Natural killer cell (primary cell): ENCODE measurements around the gene ST3GAL5. TPM values are rescaled to one million over a fixed set of nuclear protein-coding genes. Genes with fewer than 3 reads are reported as not detected.

ENCODE experiments used
- ATAC-seq, 3 donors: fragments of 150-1000 bp in 2 of 3; fragments of 200-7000 bp in 1 of 3; cut with Tn5 transposase; 1 replicate in 1 of 3; 2 replicates in 2 of 3; pipeline ENCODE4 v1.10.0; 2021; ENCODE audit warnings: mild to moderate bottlenecking in 2 of 3, moderate library complexity in 2 of 3
- DNase-seq, 2 donors: peaks; one replicate each; pipeline versions ENCODE4 v3.0.0 to v3.0.0-alpha.2; 2013 to 2021; ENCODE audit warnings: mixed read lengths in 1 of 2
- H3K27ac ChIP-seq: one replicate; pipeline ENCODE4 v1.5.1; 2013; ENCODE audit warnings: mild to moderate bottlenecking, low read length
- H3K27me3 ChIP-seq: one replicate; pipeline ENCODE4 v1.6.1; 2013; ENCODE audit warnings: low read length; ENCODE audit not compliant: control insufficient read depth, insufficient read depth
- H3K36me3 ChIP-seq: one replicate; pipeline ENCODE4 v1.6.1; 2013; ENCODE audit warnings: low read length; ENCODE audit not compliant: control insufficient read depth, insufficient read depth
- H3K4me1 ChIP-seq: one replicate; pipeline ENCODE4 v1.6.1; 2013; ENCODE audit warnings: low read length; ENCODE audit not compliant: control insufficient read depth, insufficient read depth
- H3K4me3 ChIP-seq: one replicate; pipeline ENCODE4 v1.5.1; 2013; ENCODE audit warnings: low read length
- H3K9me3 ChIP-seq: one replicate; pipeline ENCODE4 v1.6.1; 2013; ENCODE audit warnings: low read length; ENCODE audit not compliant: control insufficient read depth, insufficient read depth
- H3K27ac Mint-ChIP-seq, 2 donors: one replicate each; pipeline ENCODE4 v1.8.0; 2022; ENCODE audit warnings: mild to moderate bottlenecking in 2 of 2, mixed read lengths in 2 of 2, moderate library complexity in 1 of 2
- H3K27me3 Mint-ChIP-seq, 2 donors: one replicate each; pipeline ENCODE4 v1.8.0; 2022; ENCODE audit warnings: low read depth in 2 of 2, mixed read lengths in 2 of 2
- H3K36me3 Mint-ChIP-seq: one replicate; pipeline ENCODE4 v1.8.0; 2022; ENCODE audit warnings: mixed read lengths
- H3K4me1 Mint-ChIP-seq, 2 donors: one replicate each; pipeline ENCODE4 v1.8.0; 2022; ENCODE audit warnings: mixed read lengths in 2 of 2
- H3K4me3 Mint-ChIP-seq: one replicate; pipeline ENCODE4 v1.8.0; 2022; ENCODE audit warnings: mild to moderate bottlenecking, moderate library complexity, mixed read lengths
- H3K9me3 Mint-ChIP-seq, 2 donors: one replicate each; pipeline ENCODE4 v1.8.0; 2022; ENCODE audit warnings: mixed read lengths in 2 of 2
- WGBS: methylation state at CpG from one replicate; pipeline ENCODE4 v1.1.7; 2013; ENCODE audit warnings: missing lambda C conversion rate; ENCODE audit not compliant: insufficient coverage; 5-methylcytosine and 5-hydroxymethylcytosine counted together
- intact Hi-C: fragments of 100-400 bp; cut with micrococcal nuclease; formaldehyde crosslinking; loops from one replicate; pipeline ENCODE4 v1.14.2; 2022
- total RNA-seq, 4 donors: library from RNA; stranded (reverse); fragments of 120-200 nt in 1 of 4; gene quantifications; one replicate each; pipeline versions ENCODE4 v1.2.3 to v1.2.4, GENCODE V29; 2013 to 2022
- TF ChIP-seq, protein P1 (sequence below): fragments of 200-600 bp; IDR thresholded peaks from one replicate; pipeline ENCODE4 v1.8.0; 2022; ENCODE audit warnings: antibody characterized with exemption

Gene ST3GAL5
- total RNA-seq, 3 donors from 2014 or later (not counting 1 experiment from before 2014, with no cell fraction given): 54.6 to 72.4 (median 66.1) TPM

DNA sequence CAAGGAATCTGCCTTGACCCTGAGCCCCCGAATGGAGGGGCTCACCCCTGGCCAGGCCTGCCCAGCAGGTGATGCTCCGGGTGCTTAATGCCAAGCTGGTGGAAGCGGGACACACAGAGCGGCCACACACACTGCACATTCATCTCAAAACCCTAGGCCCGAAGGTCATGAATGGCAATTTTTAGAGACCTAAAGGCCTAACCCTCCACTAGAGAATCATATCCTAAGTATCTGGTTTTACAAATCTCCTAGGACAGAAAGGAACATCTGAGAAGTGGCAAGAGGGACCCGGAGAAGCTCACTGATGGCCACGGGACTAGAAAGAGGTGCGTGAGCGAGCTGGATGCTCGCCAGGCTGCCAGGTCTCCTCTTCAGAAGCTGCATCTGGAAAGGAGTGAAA, 38.3 kb downstream of the ST3GAL5 start:
- intact Hi-C loops: no loop called here

DNA sequence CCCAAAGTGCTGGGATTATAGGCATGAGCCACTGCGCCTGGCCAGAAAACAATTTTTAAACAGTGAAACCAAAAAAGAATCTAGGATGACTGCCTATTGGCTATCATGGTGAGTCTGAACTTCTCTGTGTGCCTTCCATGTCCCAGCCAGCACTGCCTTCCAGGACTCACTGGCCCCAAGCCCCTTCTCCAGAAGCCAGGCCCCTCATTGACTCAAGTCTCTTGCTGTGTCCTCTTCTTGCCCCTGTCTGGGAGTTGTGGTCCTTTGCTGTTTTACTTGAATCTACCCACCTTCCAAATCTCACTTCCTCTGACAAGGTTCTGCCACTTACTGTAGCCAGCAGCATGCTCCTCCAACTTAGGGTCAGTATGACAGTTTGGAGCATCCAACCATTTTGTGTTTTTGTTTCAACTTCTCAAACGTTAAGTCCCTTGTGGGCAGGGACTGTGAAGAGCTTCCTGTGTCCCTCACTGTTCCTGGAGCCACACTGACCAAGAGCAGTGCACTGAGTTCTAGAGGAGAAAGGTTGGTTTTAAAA, 41.7 kb downstream of the ST3GAL5 start:
- H3K36me3 ChIP-seq: peaks cover 50% of the 10 kb centered on the region
- H3K4me3 ChIP-seq: no peak overlapping the region
- TF ChIP-seq, protein P1, sequence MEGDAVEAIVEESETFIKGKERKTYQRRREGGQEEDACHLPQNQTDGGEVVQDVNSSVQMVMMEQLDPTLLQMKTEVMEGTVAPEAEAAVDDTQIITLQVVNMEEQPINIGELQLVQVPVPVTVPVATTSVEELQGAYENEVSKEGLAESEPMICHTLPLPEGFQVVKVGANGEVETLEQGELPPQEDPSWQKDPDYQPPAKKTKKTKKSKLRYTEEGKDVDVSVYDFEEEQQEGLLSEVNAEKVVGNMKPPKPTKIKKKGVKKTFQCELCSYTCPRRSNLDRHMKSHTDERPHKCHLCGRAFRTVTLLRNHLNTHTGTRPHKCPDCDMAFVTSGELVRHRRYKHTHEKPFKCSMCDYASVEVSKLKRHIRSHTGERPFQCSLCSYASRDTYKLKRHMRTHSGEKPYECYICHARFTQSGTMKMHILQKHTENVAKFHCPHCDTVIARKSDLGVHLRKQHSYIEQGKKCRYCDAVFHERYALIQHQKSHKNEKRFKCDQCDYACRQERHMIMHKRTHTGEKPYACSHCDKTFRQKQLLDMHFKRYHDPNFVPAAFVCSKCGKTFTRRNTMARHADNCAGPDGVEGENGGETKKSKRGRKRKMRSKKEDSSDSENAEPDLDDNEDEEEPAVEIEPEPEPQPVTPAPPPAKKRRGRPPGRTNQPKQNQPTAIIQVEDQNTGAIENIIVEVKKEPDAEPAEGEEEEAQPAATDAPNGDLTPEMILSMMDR: no peak
- H3K4me1 Mint-ChIP-seq: peaks cover 40 to 45% of the 10 kb centered on the region in 2 donors
- peak overlapping the region; percentile 72 to 78 for H3K27ac Mint-ChIP-seq
- intact Hi-C loops: no loop called here
- H3K4me3 Mint-ChIP-seq: peak overlapping the region; percentile 7
- H3K9me3 ChIP-seq: no peaks in the 10 kb centered on the region
- peaks cover 37% of the 10 kb centered on the region for H3K4me1 ChIP-seq
- no peaks in the 10 kb centered on the region for H3K27me3 ChIP-seq
- WGBS: 60% methylated on average over 2 of the region's 2 CpGs
- DNase-seq: no peak
- H3K27ac ChIP-seq: no peak overlapping the region
- no peaks in the 10 kb centered on the region for H3K27me3 Mint-ChIP-seq
- no peak for ATAC-seq
- H3K36me3 Mint-ChIP-seq: peaks cover 23% of the 10 kb centered on the region
- no peaks in the 10 kb centered on the region for H3K9me3 Mint-ChIP-seq

More for the DNA sequence above, 38.3 kb downstream of the ST3GAL5 start:
- H3K4me3 ChIP-seq: no peak overlapping the region
- Mint-ChIP-seq H3K4me3 (no peak overlapping the region), H3K4me1 (peaks cover 70 to 72% of the 10 kb centered on the region in 2 donors), H3K27me3 (no peaks in the 10 kb centered on the region), H3K27ac (peak overlapping the region; percentile 94 to 99), H3K9me3 (no peaks in the 10 kb centered on the region), H3K36me3 (peaks cover 13% of the 10 kb centered on the region)
- ATAC-seq: no peak
- H3K4me1 ChIP-seq: peaks cover 67% of the 10 kb centered on the region
- H3K27ac ChIP-seq: peak overlapping the region; percentile 100
- H3K36me3 ChIP-seq: peaks cover 30% of the 10 kb centered on the region
- TF ChIP-seq, protein P1: no peak
- no peak for DNase-seq
- no peaks in the 10 kb centered on the region for H3K27me3 ChIP-seq
- WGBS: 91% methylated on average over 10 of the region's 10 CpGs
- H3K9me3 ChIP-seq: no peaks in the 10 kb centered on the region

DNA sequence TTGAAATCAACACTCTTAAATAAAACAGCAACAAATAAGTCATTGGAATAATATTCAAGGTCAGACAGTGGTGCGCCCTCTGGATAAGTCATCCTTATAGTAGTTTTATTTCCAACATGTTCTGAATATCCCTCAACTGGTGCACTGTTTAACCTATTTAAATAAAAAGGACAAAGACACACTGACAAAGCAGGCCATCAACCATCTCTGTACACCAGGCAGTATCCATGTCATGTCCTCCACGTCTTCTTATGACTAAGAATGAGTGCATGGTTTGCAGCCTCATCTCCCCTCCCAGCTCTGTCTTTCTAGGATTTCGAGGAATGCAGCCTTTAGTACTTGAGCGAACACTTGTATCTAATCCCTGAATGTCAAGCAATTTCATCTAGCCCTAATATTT, 42.4 kb downstream of the ST3GAL5 start:
- TF ChIP-seq, protein P1: no peak
- peak overlapping the region; percentile 72 to 78 for H3K27ac Mint-ChIP-seq

DNA sequence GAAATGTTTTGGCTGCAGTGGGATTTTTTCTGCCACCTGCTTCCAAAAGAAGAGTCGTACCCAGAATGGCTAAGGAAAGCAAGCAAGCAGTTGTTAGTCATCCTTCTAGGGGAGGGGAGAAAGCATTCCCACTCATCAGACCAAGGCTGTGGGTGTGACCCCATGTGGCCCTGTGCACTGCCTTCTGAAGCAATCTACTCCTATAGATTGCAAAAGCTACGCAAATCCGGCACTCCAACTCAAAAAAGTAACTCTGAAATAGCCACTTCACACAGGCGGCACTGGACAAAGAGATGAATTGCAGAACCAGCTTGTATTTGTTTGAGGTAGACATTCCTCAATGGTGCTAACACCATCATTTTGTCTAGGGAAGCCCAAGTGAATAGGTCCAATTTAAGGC, 44.3 kb downstream of the ST3GAL5 start:
- 88% methylated on average over 4 of the region's 4 CpGs for WGBS

More for the DNA sequence above, 42.4 kb downstream of the ST3GAL5 start:
- no peaks in the 10 kb centered on the region for H3K27me3 ChIP-seq
- intact Hi-C loops: no loop called here
- H3K9me3 ChIP-seq: no peaks in the 10 kb centered on the region
- ATAC-seq: no peak
- Mint-ChIP-seq H3K4me3 (no peak overlapping the region), H3K27me3 (no peaks in the 10 kb centered on the region), H3K4me1 (peaks cover 39 to 42% of the 10 kb centered on the region in 2 donors), H3K36me3 (peaks cover 30% of the 10 kb centered on the region), H3K9me3 (no peaks in the 10 kb centered on the region)
- no peak overlapping the region for H3K27ac ChIP-seq
- H3K4me1 ChIP-seq: peaks cover 30% of the 10 kb centered on the region
- H3K36me3 ChIP-seq: peaks cover 57% of the 10 kb centered on the region
- WGBS: over 99% methylated on average over 4 of the region's 4 CpGs
- no peak overlapping the region for H3K4me3 ChIP-seq
- no peak for DNase-seq

More for the DNA sequence above, 44.3 kb downstream of the ST3GAL5 start:
- DNase-seq (no peak), ATAC-seq (no peak)
- Histone ChIP-seq H3K4me1 (peaks cover 15% of the 10 kb centered on the region), H3K9me3 (no peaks in the 10 kb centered on the region), H3K27me3 (no peaks in the 10 kb centered on the region), H3K36me3 (peaks cover 61% of the 10 kb centered on the region), H3K27ac (no peak overlapping the region), H3K4me3 (no peak overlapping the region)
- Mint-ChIP-seq H3K9me3 (no peaks in the 10 kb centered on the region), H3K4me1 (peaks cover 23 to 24% of the 10 kb centered on the region in 2 donors), H3K4me3 (no peak overlapping the region), H3K36me3 (peaks cover 30% of the 10 kb centered on the region), H3K27ac (no peak overlapping the region), H3K27me3 (no peaks in the 10 kb centered on the region)
- intact Hi-C loops: no loop called here
- TF ChIP-seq, protein P1: no peak
